HG03378 (cell line): ENCODE data around the gene GATAD2B.

Source experiments
- ATAC-seq: cut with Tn5 transposase; IDR thresholded peaks from one replicate; pipeline ENCODE4 v1.9.1; 2021; ENCODE audit warnings: mild to moderate bottlenecking, moderate library complexity; ENCODE audit not compliant: unreplicated experiment

GATAD2B gene

GRCh38 chr1:153951801-153952200 lies 29.0 kb upstream of the GATAD2B start:
- ATAC-seq, result no peak

- no peak for ATAC-seq
Measured at GRCh38 chr1:153951183-153951582, 28.4 kb upstream of the GATAD2B start.

GRCh38 chr1:153946622-153947241 lies 24.0 kb upstream of the GATAD2B start, which contains the start of gene DENND4B:
Gene DENND4B, minus strand, starts transcription at chr1:153946718. Its CDS starts 2,344 bp downstream, at chr1:153944374.
- ATAC-seq, result peak; percentile 33

- peak; percentile 63 for ATAC-seq
Measured at GRCh38 chr1:153945795-153946621, 23.2 kb upstream of the GATAD2B start.

- no peak for ATAC-seq
Measured at GRCh38 chr1:153945131-153945794, 22.5 kb upstream of the GATAD2B start.

GRCh38 chr1:153944827-153945117 lies 22.0 kb upstream of the GATAD2B start:
- ATAC-seq, result no peak

- no peak for ATAC-seq
Measured at GRCh38 chr1:153944005-153944826, 21.4 kb upstream of the GATAD2B start.

- ATAC-seq, result no peak
Measured at GRCh38 chr1:153942766-153943549, 20.2 kb upstream of the GATAD2B start.

- ATAC-seq, result no peak
Measured at GRCh38 chr1:153941826-153942725, 19.3 kb upstream of the GATAD2B start.

GRCh38 chr1:153940756-153941155 lies 18.0 kb upstream of the GATAD2B start:
- ATAC-seq, result no peak

GRCh38 chr1:153939476-153939875 lies 16.7 kb upstream of the GATAD2B start:
- no peak for ATAC-seq

GRCh38 chr1:153938996-153939395 lies 16.2 kb upstream of the GATAD2B start:
- no peak for ATAC-seq

GRCh38 chr1:153937331-153937730 lies 14.6 kb upstream of the GATAD2B start:
- no peak for ATAC-seq

GRCh38 chr1:153936011-153936802 lies 13.4 kb upstream of the GATAD2B start:
- no peak for ATAC-seq

- no peak for ATAC-seq
Measured at GRCh38 chr1:153934746-153935145, 12.0 kb upstream of the GATAD2B start.

- ATAC-seq, result no peak
Measured at GRCh38 chr1:153933955-153934354, 11.2 kb upstream of the GATAD2B start.

- ATAC-seq, result no peak
Measured at GRCh38 chr1:153933430-153933829, 10.7 kb upstream of the GATAD2B start.
